ENCODE measurements around the gene HMSD.

DNA sequence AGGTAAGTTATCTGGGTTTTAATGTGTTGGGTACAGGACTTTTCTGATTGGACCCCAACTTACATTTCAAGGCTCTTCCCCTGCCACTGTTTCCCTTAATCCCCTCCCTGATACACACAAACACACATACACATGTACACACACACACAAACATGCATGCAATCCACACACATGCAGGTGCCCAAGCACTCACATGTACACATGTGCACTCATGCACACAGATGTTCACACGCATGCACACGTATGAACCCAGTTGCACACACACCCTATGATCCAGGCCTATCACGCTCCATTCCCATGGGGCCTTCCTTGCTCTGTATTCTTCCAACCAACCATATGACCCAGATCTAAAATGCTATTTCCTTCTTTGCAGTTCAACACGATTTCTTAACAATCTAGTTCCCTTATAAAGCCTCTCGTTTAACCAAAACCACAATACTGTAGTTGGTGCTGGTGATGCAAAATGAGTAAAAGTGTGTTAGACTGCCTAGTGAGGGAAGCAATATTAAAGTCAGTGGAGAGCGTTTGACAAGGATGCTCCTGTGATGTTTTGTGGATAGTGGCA is 31.9 kb downstream of the HMSD start:
- TF ChIP-seq, protein P1, sequence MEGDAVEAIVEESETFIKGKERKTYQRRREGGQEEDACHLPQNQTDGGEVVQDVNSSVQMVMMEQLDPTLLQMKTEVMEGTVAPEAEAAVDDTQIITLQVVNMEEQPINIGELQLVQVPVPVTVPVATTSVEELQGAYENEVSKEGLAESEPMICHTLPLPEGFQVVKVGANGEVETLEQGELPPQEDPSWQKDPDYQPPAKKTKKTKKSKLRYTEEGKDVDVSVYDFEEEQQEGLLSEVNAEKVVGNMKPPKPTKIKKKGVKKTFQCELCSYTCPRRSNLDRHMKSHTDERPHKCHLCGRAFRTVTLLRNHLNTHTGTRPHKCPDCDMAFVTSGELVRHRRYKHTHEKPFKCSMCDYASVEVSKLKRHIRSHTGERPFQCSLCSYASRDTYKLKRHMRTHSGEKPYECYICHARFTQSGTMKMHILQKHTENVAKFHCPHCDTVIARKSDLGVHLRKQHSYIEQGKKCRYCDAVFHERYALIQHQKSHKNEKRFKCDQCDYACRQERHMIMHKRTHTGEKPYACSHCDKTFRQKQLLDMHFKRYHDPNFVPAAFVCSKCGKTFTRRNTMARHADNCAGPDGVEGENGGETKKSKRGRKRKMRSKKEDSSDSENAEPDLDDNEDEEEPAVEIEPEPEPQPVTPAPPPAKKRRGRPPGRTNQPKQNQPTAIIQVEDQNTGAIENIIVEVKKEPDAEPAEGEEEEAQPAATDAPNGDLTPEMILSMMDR (IDR thresholded peaks at IDR 0.05), result no peak
- no peak for TF ChIP-seq POLR2A (IDR thresholded peaks at IDR 0.05)
